HEK293 (cell line): ENCODE data around the gene OPRM1.

Source experiments
- CTCF ChIA-PET: fragments of 350-600 bp; formaldehyde crosslinking; extraction: SDS; loops from one replicate; lab custom pipeline; 2021; ENCODE audit warnings: antibody characterized with exemption; lab: Yijun Ruan, JAX
- POLR2A ChIA-PET: fragments of 300-600 bp; formaldehyde crosslinking; extraction: SDS; loops from one replicate; lab custom pipeline; 2020; ENCODE audit warnings: antibody characterized with exemption, inconsistent platforms; lab: Yijun Ruan, JAX
- H3K27ac ChIP-seq: fragments of 200-500 bp; sonication (Bioruptor generic); 2 replicates; pipeline ENCODE4 v1.5.1; 2014; ENCODE audit warnings: low read depth, low read length, control low read depth, inconsistent platforms; ENCODE audit errors: extremely low read depth
- H3K36me3 ChIP-seq, 2 experiments: fragments of 200-500 bp in 1 of 2; sonication (Bioruptor generic) in 1 of 2; 1 replicate in 1 of 2; 2 replicates in 1 of 2; pipeline ENCODE4 v1.5.1; 2014 to 2017; ENCODE audit warnings: inconsistent platforms in 2 of 2, low read length in 2 of 2; ENCODE audit not compliant: control insufficient read depth in 2 of 2, insufficient read depth in 1 of 2
- H3K4me1 ChIP-seq: fragments of 200-500 bp; sonication (Bioruptor generic); 2 replicates; pipeline ENCODE4 v1.5.1; 2014; ENCODE audit warnings: mild to moderate bottlenecking, low read length, inconsistent platforms; ENCODE audit not compliant: control insufficient read depth, insufficient read depth
- H3K4me3 ChIP-seq: 2 replicates; pipeline ENCODE4 v1.5.1; 2011; ENCODE audit warnings: low read depth, mild to moderate bottlenecking, control low read depth, low read length, moderate library complexity
- H3K9me3 ChIP-seq: fragments of 200-500 bp; sonication (Bioruptor generic); 2 replicates; pipeline ENCODE4 v1.5.1; 2014; ENCODE audit warnings: low read depth, low read length, inconsistent platforms; ENCODE audit not compliant: control insufficient read depth, insufficient read depth
- FEZF1 ChIP-seq: fragments of 450-650 bp; formaldehyde crosslinking; IDR thresholded peaks from 2 replicates; pipeline ENCODE4 v1.5.1; 2016; ENCODE audit warnings: missing biosample characterization, missing genetic modification characterization
- KLF1 ChIP-seq: fragments of 450-650 bp; formaldehyde crosslinking; IDR thresholded peaks from 2 replicates; pipeline ENCODE4 v1.5.1; 2016; ENCODE audit warnings: missing biosample characterization, missing genetic modification characterization
- SCRT2 ChIP-seq: fragments of 450-650 bp; formaldehyde crosslinking; IDR thresholded peaks from 2 replicates; pipeline ENCODE4 v1.5.1; 2016; ENCODE audit warnings: missing biosample characterization, missing genetic modification characterization
- TCF7L2 ChIP-seq: IDR thresholded peaks from 2 replicates; pipeline ENCODE4 v1.6.1; 2011; ENCODE audit warnings: low read depth, mild to moderate bottlenecking, inconsistent platforms, low read length, moderate library complexity, borderline replicate concordance
- TRIM28 ChIP-seq: IDR thresholded peaks from 2 replicates; pipeline ENCODE4 v1.6.1; 2011; ENCODE audit warnings: low read length, control low read depth, borderline replicate concordance
- YY2 ChIP-seq: fragments of 450-650 bp; formaldehyde crosslinking; IDR thresholded peaks from 2 replicates; pipeline ENCODE4 v1.5.1; 2016; ENCODE audit warnings: missing biosample characterization, missing genetic modification characterization
- ZFP3 ChIP-seq: fragments of 450-650 bp; formaldehyde crosslinking; IDR thresholded peaks from 2 replicates; pipeline ENCODE4 v1.5.1; 2016; ENCODE audit warnings: low read depth, missing biosample characterization, missing genetic modification characterization
- ZIC2 ChIP-seq: fragments of 450-650 bp; formaldehyde crosslinking; IDR thresholded peaks from 2 replicates; pipeline ENCODE4 v1.5.1; 2016; ENCODE audit warnings: missing biosample characterization, missing genetic modification characterization
- ZNF10 ChIP-seq: fragments of 450-650 bp; formaldehyde crosslinking; IDR thresholded peaks from 2 replicates; pipeline ENCODE4 v1.5.1; 2017; ENCODE audit warnings: missing biosample characterization, missing genetic modification characterization
- ZNF169 ChIP-seq: fragments of 450-650 bp; formaldehyde crosslinking; IDR thresholded peaks from 2 replicates; pipeline ENCODE4 v1.5.1; 2016; ENCODE audit warnings: missing biosample characterization, missing genetic modification characterization
- ZNF266 ChIP-seq: fragments of 450-650 bp; formaldehyde crosslinking; IDR thresholded peaks from 2 replicates; pipeline ENCODE4 v1.5.1; 2016; ENCODE audit warnings: missing biosample characterization, missing genetic modification characterization, low read depth
- ZNF416 ChIP-seq: fragments of 450-650 bp; formaldehyde crosslinking; IDR thresholded peaks from 2 replicates; pipeline ENCODE4 v1.5.1; 2016; ENCODE audit warnings: missing biosample characterization, missing genetic modification characterization
- ZNF544 ChIP-seq: fragments of 450-650 bp; formaldehyde crosslinking; IDR thresholded peaks from 2 replicates; pipeline ENCODE4 v1.5.0; 2017; ENCODE audit warnings: missing biosample characterization, missing genetic modification characterization
- ZNF654 ChIP-seq: fragments of 450-650 bp; formaldehyde crosslinking; IDR thresholded peaks from 2 replicates; pipeline ENCODE4 v1.5.1; 2016; ENCODE audit warnings: low read depth, missing biosample characterization, missing genetic modification characterization
- ZNF658 ChIP-seq: fragments of 450-650 bp; formaldehyde crosslinking; IDR thresholded peaks from 2 replicates; pipeline ENCODE4; 2016; ENCODE audit warnings: missing biosample characterization, missing genetic modification characterization
- ZNF701 ChIP-seq: fragments of 450-650 bp; formaldehyde crosslinking; IDR thresholded peaks from 2 replicates; pipeline ENCODE4 v1.5.1; 2016; ENCODE audit warnings: missing biosample characterization, missing genetic modification characterization
- TF ChIP-seq, protein P1 (sequence below): fragments of 450-650 bp; formaldehyde crosslinking; IDR thresholded peaks from 2 replicates; pipeline ENCODE4 v1.5.1; 2016; ENCODE audit warnings: missing biosample characterization, missing genetic modification characterization, low read depth
- TF ChIP-seq, protein P2 (sequence below): fragments of 450-650 bp; formaldehyde crosslinking; conservative IDR thresholded peaks from 2 replicates; pipeline ENCODE4 v1.5.1; 2016; ENCODE audit warnings: low read depth, missing biosample characterization, missing genetic modification characterization
- TF ChIP-seq, protein P3 (sequence below): fragments of 450-650 bp; formaldehyde crosslinking; IDR thresholded peaks from 2 replicates; pipeline ENCODE4 v1.5.1; 2016; ENCODE audit warnings: missing biosample characterization, missing genetic modification characterization
- TF ChIP-seq, protein P4 (sequence below): fragments of 450-650 bp; formaldehyde crosslinking; IDR thresholded peaks from 2 replicates; pipeline ENCODE4 v1.5.1; 2016; ENCODE audit warnings: missing biosample characterization, missing genetic modification characterization

OPRM1 gene

DNA sequence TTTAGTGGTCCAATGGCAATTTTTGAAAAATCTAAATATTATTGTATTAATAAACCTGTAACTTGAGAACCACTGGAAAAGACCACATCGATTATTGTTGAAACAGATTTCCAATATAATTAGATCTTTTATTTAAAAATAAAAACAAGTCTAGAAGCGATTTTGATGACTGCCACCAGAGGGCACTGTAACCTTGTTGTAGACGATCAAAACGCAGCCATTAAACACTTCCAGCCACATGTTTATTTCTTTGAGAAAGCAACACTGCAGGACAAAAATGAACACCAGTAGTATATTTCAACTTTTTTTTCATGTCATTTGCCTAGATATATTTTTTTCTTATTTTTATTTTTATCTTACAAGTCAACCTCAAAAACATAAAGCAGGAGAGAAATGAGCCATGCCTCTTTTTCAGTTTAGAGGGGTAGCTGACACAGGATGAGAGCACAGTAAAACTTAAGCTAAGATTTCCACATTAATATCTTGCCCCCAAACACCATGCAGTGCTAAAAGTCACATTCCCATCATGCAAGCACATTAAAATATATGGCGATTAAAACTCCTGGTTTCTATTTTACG is 115.4 kb downstream of the OPRM1 start (continued):
- TF ChIP-seq, protein P1, sequence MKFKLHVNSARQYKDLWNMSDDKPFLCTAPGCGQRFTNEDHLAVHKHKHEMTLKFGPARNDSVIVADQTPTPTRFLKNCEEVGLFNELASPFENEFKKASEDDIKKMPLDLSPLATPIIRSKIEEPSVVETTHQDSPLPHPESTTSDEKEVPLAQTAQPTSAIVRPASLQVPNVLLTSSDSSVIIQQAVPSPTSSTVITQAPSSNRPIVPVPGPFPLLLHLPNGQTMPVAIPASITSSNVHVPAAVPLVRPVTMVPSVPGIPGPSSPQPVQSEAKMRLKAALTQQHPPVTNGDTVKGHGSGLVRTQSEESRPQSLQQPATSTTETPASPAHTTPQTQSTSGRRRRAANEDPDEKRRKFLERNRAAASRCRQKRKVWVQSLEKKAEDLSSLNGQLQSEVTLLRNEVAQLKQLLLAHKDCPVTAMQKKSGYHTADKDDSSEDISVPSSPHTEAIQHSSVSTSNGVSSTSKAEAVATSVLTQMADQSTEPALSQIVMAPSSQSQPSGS: no peak
- TF ChIP-seq FEZF1 (tag by site-specific recombination) (no peak), ZNF10 (tag by site-specific recombination) (no peak), KLF1 (no peak), YY2 (tag by site-specific recombination) (no peak), ZNF658 (tag by site-specific recombination) (no peak)
- TF ChIP-seq, protein P2, sequence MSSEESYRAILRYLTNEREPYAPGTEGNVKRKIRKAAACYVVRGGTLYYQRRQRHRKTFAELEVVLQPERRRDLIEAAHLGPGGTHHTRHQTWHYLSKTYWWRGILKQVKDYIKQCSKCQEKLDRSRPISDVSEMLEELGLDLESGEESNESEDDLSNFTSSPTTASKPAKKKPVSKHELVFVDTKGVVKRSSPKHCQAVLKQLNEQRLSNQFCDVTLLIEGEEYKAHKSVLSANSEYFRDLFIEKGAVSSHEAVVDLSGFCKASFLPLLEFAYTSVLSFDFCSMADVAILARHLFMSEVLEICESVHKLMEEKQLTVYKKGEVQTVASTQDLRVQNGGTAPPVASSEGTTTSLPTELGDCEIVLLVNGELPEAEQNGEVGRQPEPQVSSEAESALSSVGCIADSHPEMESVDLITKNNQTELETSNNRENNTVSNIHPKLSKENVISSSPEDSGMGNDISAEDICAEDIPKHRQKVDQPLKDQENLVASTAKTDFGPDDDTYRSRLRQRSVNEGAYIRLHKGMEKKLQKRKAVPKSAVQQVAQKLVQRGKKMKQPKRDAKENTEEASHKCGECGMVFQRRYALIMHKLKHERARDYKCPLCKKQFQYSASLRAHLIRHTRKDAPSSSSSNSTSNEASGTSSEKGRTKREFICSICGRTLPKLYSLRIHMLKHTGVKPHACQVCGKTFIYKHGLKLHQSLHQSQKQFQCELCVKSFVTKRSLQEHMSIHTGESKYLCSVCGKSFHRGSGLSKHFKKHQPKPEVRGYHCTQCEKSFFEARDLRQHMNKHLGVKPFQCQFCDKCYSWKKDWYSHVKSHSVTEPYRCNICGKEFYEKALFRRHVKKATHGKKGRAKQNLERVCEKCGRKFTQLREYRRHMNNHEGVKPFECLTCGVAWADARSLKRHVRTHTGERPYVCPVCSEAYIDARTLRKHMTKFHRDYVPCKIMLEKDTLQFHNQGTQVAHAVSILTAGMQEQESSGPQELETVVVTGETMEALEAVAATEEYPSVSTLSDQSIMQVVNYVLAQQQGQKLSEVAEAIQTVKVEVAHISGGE (tag by site-specific recombination): 0 out of 2 replicates have a peak, but pooled peaks have one; percentile 7
- TF ChIP-seq, protein P3, sequence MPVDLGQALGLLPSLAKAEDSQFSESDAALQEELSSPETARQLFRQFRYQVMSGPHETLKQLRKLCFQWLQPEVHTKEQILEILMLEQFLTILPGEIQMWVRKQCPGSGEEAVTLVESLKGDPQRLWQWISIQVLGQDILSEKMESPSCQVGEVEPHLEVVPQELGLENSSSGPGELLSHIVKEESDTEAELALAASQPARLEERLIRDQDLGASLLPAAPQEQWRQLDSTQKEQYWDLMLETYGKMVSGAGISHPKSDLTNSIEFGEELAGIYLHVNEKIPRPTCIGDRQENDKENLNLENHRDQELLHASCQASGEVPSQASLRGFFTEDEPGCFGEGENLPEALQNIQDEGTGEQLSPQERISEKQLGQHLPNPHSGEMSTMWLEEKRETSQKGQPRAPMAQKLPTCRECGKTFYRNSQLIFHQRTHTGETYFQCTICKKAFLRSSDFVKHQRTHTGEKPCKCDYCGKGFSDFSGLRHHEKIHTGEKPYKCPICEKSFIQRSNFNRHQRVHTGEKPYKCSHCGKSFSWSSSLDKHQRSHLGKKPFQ (tag by site-specific recombination): no peak
- TF ChIP-seq, all 188 proteins: peak for 8

DNA sequence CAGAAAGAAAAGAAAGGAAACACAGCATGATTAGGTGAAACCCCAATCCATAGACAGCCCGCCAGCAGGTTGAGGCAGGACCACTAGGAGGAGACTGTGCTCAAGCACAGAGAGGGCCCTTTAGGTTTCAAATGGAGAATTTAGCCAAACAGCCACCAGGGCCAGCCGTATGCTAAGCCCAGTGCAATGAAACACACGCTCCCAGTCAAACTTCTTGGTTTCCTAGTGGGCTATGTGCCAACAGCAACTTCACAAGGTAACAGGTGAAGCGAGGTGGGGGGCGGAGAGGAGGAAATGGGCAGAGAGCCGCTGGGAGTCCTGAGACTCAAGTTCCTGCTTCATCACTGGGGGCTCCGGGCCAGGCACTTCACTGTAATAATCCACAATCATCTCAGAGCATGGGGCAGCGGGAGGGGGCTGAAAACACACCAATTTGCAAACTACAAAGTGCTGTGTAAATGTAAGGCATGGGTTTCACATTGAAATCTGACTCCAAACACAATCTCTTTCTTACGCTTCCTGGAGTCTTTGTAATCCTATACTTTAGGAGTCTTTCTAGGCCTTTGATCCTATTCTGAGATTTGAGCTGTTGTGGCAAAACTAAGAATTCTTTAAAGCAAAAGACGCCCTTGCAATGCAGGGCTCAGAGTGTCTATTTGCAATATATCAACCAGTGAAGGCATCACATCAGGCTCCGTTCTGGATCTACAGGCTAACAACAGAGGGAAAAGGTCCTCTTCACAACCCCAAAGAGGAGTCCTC is 117.3 kb downstream of the OPRM1 start:
- Histone ChIP-seq H3K4me3 (no peak overlapping the region), H3K27ac (no peak overlapping the region), H3K4me1 (no peaks in the 10 kb centered on the region), H3K36me3 (no peaks in the 10 kb centered on the region), H3K9me3 (no peaks in the 10 kb centered on the region)
- ChIA-PET POLR2A (no interaction called here), CTCF (interaction anchor here (0.7 to 3.8 kb wide), 9 partner anchors 10 to 352 kb away, joined by 3 to 53 read pairs (median 5); no protein-coding TSS in a partner anchor)
- TF ChIP-seq ZNF416 (tag by site-specific recombination) (no peak), SCRT2 (tag by site-specific recombination) (peak; percentile 65), ZNF654 (peak; percentile 44), TCF7L2 (peak; percentile 72; the same call in 1 of the 2 replicates), ZNF701 (tag by site-specific recombination) (no peak), ZFP3 (tag by site-specific recombination) (no peak), ZNF658 (tag by site-specific recombination) (no peak), ZIC2 (no peak), ZNF544 (tag by site-specific recombination) (no peak), TRIM28 (peak; percentile 84), ZNF266 (tag by site-specific recombination) (no peak), ZNF169 (tag by site-specific recombination) (no peak)
- TF ChIP-seq, protein P4, sequence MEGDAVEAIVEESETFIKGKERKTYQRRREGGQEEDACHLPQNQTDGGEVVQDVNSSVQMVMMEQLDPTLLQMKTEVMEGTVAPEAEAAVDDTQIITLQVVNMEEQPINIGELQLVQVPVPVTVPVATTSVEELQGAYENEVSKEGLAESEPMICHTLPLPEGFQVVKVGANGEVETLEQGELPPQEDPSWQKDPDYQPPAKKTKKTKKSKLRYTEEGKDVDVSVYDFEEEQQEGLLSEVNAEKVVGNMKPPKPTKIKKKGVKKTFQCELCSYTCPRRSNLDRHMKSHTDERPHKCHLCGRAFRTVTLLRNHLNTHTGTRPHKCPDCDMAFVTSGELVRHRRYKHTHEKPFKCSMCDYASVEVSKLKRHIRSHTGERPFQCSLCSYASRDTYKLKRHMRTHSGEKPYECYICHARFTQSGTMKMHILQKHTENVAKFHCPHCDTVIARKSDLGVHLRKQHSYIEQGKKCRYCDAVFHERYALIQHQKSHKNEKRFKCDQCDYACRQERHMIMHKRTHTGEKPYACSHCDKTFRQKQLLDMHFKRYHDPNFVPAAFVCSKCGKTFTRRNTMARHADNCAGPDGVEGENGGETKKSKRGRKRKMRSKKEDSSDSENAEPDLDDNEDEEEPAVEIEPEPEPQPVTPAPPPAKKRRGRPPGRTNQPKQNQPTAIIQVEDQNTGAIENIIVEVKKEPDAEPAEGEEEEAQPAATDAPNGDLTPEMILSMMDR (tag by site-specific recombination): peak; percentile 67
